HG02798 (cell line): ENCODE data around the gene P4HA2.
A peak's percentile ranks its signal among the peaks of the same experiment; 100 is the strongest.

ENCODE experiments used
- ATAC-seq: cut with Tn5 transposase; IDR thresholded peaks from one replicate; pipeline ENCODE4 v1.9.1; 2021; ENCODE audit warnings: mild to moderate bottlenecking; ENCODE audit not compliant: unreplicated experiment, poor library complexity

The P4HA2 gene

DNA sequence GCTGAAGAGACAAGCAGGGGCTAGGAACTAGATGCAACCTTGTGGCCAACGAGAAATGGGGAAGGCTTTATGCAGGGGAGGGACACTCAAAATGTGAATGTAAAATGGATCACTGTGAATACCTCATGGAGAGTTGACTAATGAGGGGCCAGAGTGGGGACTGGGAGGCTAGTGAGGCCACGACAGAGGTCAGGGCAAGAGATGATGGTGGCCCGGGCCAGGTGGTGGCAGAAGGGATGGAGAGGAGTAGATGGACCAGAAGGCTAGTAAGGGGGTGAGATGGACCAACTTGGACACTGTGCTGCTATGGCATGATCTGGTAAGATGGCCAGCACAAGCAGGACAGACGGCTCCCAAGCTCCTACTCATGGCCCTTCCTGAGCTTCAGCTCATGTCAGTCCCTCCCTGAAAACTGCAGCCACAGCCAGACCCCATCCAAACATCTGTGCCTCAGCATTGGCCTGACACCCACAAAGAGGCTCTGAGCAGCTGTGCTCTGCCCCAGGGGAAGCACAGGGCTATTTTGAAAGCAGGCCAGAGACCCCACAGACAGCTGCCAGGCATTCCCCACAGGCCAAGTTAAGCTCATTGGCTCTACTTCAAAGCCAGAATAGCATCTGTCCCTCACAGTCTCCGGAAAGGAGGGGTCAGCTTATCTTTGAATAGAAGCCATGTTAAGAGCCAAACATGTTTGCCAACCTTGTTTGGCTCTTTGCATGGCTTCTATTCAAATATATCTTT, 22.1 kb downstream of the P4HA2 start:
- peak; percentile 64 for ATAC-seq

DNA sequence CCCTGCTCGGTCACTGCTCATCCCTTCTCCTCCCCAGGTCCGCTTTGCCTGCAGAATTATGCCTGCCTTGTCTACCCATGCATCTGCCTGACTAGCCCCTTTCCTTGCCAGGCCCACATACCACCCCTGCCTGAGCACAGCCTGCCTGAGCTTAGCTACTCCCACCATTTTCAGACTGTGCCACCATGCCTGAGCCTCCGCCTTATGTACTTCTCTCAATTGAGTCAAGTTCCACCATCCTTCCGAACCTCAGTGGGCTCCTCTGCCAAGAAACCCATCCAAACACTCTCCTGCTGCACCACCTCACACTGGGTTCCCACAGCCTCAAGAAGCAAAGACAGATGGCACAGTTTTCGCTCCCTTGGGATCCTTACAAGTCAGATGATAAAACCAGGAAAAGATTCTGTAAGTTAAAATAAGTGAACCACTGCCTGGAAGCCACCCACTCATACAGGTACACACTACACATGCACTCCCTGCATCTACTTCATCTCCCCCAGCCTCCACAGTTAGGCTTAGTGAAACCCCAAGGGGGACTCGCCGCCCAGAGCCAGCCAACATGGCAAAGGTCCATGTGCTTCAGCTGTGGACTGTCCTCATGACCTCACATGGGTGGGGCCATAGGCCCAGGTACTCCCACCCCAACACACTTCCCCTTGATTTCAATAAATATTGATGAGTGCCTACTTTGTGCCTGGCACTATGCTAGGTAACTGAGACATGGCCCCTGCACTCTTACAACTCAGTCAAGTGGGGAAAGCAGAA, 23.1 kb downstream of the P4HA2 start:
- ATAC-seq = no peak

- no peak for ATAC-seq
Observed at GRCh38 chr5:132203916-132204315, 23.7 kb downstream of the P4HA2 start.

GRCh38 chr5:132203464-132203818, 24.2 kb downstream of the P4HA2 start:
- ATAC-seq = no peak

DNA sequence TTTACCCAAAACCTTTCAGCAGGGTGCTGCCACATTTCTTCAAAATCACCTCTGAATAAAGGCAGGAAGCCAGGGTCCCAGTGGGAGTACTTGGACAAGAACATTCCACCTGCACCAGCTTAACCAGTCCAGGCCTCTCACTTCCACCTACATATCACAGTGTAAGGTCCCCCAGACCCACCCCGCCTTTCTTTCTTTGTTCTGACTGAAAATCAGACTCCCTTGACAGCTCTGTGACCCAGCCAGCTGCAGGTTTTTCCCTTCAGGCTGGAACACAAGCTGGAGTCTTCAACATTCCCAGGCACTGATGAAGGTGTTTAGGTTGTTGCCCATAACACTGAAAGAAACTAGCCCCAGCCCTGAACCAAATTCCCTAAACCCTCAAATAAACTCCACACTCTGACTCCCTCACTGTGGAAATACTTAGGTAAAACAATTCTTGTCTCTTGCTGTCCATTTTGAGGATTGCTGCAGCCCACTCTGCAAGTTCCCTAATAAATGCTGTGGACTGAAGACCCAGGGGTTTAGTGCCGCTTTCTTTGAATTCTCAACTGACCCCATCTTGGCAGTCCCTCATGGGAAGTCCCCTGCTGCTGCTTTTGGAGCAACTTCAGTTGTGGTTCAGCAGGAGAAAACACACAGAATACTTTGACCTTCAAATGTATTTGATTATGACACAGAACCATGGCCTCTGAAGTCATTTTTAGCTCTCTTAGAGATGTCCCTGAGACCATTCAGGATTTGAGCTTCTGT, 24.8 kb downstream of the P4HA2 start:
- ATAC-seq = no peak

GRCh38 chr5:132199116-132199680, 28.5 kb downstream of the P4HA2 start:
- ATAC-seq = no peak

DNA sequence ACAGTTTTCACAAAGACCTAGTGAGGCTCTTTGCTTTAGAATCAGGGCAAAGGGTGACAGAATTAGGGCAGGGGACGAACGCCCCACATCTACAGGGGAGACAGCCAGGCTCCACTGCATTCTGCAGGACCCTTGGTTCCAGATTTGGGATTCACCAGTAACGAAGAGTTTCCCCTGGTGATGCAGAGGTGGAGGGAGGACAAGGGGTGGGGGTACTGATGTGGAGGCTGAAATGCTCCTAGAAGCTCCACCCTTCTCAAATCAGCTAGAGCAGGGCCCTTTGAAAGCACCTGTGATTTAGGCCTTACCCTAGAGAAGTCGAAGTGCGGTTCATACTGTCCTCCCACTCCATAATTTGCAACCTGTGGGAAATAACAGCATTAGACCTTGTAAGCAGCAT, 29.1 kb downstream of the P4HA2 start:
- ATAC-seq = no peak

GRCh38 chr5:132195727-132196126, 31.9 kb downstream of the P4HA2 start:
- no peak for ATAC-seq

DNA sequence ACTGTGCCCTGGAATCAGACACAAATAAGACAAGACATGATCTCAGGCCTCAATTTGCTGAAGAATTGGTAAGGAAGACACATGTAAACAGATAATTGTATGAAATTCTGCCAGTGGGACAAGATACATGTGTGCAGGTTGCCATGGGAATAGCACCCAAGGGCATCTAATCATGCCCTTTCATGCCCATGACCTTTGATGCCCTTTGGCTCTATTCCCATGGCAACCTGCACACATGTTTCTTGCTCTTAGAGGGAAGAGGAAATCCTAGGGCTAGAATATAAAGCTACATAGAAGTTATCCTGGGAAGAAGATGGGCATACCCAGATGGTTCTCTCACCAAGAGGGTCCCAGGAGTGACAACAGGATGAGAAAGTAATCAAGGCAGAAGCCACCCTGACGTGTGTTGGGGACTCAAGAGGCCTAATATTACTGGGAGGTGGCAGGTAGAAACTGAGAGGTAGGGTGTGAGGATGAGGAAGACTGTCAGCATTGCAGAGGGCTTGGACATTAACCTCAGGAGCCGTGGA, 34.4 kb downstream of the P4HA2 start:
- ATAC-seq = no peak

DNA sequence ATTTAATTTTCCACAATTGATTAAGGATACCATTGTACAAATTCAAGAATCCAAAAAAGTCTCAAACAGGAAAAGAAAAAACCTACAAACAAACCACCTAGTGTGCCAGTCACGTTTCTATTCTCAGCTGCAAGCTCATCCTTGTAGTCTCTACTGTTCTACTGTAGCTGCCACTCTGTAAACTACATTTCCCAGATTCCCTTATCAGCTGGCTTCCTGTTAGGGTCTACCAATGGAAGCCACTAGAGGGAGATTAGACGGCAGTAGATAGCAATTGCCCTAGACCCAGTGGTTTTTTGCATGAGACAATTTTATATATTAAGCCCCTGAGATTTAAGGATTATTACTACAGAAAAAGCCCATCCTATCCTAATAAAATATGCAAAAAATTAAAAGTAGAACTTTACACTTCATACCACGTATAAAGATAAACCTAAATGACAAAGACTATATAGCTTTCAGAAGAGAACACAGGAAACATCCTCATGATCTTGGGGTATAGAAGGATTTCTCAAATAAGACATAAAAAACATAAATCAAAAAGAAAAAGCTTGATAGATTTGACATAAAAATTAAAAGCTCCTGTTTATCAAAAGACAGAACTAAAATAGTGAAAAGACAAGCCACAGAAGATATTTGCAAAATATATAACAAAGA, 37.4 kb downstream of the P4HA2 start:
- peak; percentile 84 for ATAC-seq

GRCh38 chr5:132184588-132184987, 43.1 kb downstream of the P4HA2 start:
- ATAC-seq = no peak

- no peak for ATAC-seq
Observed at GRCh38 chr5:132183723-132184122, 43.9 kb downstream of the P4HA2 start.

DNA sequence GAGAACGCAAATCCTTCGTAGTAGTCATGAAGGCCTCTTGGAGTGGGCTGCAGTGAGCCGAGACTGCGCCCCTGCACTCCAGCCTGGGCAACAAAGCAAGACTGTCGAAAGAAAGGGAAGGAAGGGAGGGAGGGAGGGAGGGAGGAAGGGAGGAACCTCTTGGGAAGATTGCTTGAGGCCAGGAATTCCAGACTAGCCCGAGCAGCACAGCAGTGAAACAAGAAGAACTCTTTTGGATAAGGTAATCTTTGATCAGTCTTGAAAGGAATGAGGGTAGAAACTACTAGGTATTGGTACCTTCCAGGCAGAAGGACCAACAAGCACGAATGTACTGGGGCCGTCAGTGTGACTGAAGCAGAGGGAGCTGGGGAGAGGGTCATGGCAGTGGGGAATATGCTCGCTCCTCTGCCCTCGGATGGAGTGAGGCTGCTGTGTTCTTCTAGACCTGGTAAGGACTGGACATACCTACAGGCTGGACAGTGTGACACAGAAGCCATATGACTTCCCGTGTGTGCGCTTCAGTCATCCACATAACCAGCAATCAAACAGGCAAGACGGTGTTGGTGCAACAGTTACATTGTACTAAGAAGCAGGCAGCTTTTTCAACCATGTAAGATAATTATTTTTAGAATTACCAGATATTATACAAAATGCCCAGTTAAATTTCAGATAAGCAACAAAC, 45.2 kb downstream of the P4HA2 start:
- no peak for ATAC-seq

GRCh38 chr5:132181011-132181629, 46.5 kb downstream of the P4HA2 start:
- no peak for ATAC-seq

DNA sequence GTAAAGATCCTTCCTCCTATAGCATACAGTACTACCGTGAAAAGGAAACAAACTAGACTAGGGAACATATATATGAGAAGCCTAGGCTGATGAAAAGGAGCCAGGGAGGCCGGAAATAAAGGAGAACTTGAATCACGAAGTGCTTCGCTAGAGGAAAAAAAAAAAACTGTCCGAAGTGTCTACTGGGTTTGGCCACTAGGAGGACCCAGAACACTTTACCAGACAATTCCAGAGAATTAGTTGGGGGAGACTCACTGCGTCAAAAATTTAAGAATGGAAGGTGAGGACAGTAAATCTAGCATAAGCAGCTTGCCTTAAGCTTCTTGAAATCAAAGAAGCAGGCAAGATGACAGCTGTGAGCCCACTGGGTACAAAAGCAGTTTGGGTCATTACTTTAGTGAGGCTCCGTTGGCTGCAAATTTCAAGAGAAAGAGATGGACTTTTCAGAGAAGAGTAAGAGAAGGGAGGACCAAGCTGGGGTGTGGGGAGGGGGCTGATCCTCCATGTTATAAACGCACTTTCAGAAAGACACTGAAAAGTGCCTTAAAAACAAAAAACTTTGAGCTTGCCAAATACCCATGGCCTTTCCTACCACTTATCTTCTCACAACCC, 47.4 kb downstream of the P4HA2 start:
- ATAC-seq = no peak

DNA sequence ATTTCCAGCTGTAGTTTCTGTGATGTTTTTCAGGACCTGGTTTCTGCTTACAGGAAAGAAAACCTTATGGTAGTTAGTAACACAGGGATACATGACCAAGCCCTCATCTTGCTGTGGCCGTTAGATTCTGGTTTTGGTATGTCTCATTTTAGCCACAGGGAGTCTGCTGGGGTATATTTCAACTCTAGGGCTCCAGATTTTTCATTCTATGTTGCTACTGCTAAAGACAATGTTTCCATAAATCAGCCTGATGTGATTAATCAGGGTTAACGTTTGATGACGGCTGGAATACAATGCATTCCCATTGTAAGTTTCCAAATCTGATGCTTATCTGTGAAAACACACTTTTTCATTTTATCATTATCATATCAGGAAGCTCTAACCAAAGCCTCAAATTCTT, 48.2 kb downstream of the P4HA2 start:
- ATAC-seq = no peak

GRCh38 chr5:132177691-132178149, 49.9 kb downstream of the P4HA2 start:
- ATAC-seq = no peak

DNA sequence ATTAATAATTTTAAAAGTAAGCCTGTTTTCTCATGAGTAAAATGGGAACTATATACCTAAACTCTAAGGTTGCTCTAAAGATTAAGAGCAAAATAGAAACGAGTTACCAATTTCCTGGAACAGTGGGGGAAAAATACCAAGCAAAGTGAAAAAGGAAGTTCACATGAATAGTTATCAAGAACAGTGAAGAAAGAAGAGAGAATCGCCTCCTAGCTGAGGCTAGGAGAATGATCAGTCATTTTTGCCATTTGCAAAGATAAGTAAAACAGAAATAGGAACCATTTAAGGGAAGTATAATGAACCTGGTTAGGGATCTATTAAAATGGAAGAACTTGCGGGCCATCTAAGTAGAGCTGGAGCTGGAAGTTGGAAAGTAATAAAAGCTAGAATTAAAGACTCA, 50.7 kb downstream of the P4HA2 start:
- ATAC-seq = no peak

GRCh38 chr5:132176521-132176945, 51.1 kb downstream of the P4HA2 start:
- no peak for ATAC-seq
